Head of caudate nucleus (tissue), 42 donors: Measurements from ENCODE around the gene PCDHGB5.
"Not testable (repeated sequence)": the region's sequence is repeated elsewhere in the genome, so short reads cannot be mapped to it uniquely, and the experiment has no call there.

ENCODE experiments used
- DNase-seq, 42 donors: peaks; one replicate each; pipeline versions ENCODE4 v3.0.0 to v3.0.0-alpha.2; 2020 to 2021; ENCODE audit warnings: mixed read lengths in 7 of 42
- intact Hi-C: fragments of 100-400 bp; cut with DNase I; formaldehyde crosslinking; loops from one replicate; pipeline ENCODE4 v1.15.0; 2022

PCDHGB5 gene

GRCh38 chr5:141430332-141431113, 32.8 kb downstream of the PCDHGB5 start, which contains the start of gene PCDHGA12:
TSS of gene PCDHGA12 (plus strand) at chr5:141430507. CDS start at chr5:141430760, 253 bp downstream.
- peak in 25 of 42 donors; percentile 15 to 70 (median 39) for DNase-seq
- intact Hi-C loops = no loop called here

GRCh38 chr5:141431286-141431685, 33.5 kb downstream of the PCDHGB5 start:
- intact Hi-C loops = no loop called here
- no peak for DNase-seq

- DNase-seq, intact Hi-C loops: not testable (repeated sequence)
Observed at GRCh38 chr5:141432308-141432707, 34.6 kb downstream of the PCDHGB5 start.

GRCh38 chr5:141432726-141433125, 35.0 kb downstream of the PCDHGB5 start:
- intact Hi-C loops, DNase-seq: not testable (repeated sequence)

GRCh38 chr5:141434006-141434405, 36.3 kb downstream of the PCDHGB5 start:
- DNase-seq = no peak
- intact Hi-C loops = no loop called here

GRCh38 chr5:141437221-141437620, 39.5 kb downstream of the PCDHGB5 start:
- intact Hi-C loops = no loop called here

GRCh38 chr5:141439411-141440141, 41.8 kb downstream of the PCDHGB5 start:
- intact Hi-C loops = no loop called here
- no peak for DNase-seq

More at GRCh38 chr5:141437221-141437620, 39.5 kb downstream of the PCDHGB5 start:
- DNase-seq = no peak

- no peak for DNase-seq
- intact Hi-C loops = no loop called here
Observed at GRCh38 chr5:141440341-141440740, 42.6 kb downstream of the PCDHGB5 start.

- DNase-seq = no peak
- intact Hi-C loops = no loop called here
Observed at GRCh38 chr5:141441571-141442170, 43.9 kb downstream of the PCDHGB5 start.
